AG04450 (cell line): ENCODE data around the gene LDB1. TPM values are rescaled to one million over a fixed set of nuclear protein-coding genes. Genes with fewer than 3 reads are reported as not detected.

Source experiments
- CTCF ChIA-PET: fragments of 300-600, 350-600 bp; formaldehyde crosslinking; extraction: SDS; loops from one replicate; lab custom pipeline; 2022; ENCODE audit warnings: antibody characterized with exemption, inconsistent platforms; lab: Charles Lee
- POLR2A ChIA-PET: fragments of 350-600 bp; formaldehyde crosslinking; extraction: SDS; loops from one replicate; lab custom pipeline; 2021; ENCODE audit warnings: antibody characterized with exemption, inconsistent platforms; lab: Yijun Ruan, JAX
- DNase-seq: peaks from one replicate; pipeline ENCODE4 v3.0.0-alpha.2; 2011; ENCODE audit warnings: low read depth, low spot score
- H3K27ac ChIP-seq: one replicate; pipeline ENCODE4 v1.5.1; 2012; ENCODE audit warnings: low read depth, low read length, control low read depth
- H3K27me3 ChIP-seq: one replicate; pipeline ENCODE4 v1.6.0; 2012; ENCODE audit warnings: low read length; ENCODE audit not compliant: control insufficient read depth, insufficient read depth
- H3K4me3 ChIP-seq: 2 replicates; pipeline ENCODE4 v1.5.1; 2011; ENCODE audit warnings: mild to moderate bottlenecking, low read depth, low read length, control low read depth
- H3K9me3 ChIP-seq: 2 replicates; pipeline ENCODE4 v1.5.1; 2012; ENCODE audit warnings: low read length; ENCODE audit not compliant: control insufficient read depth, insufficient read depth
- CTCF ChIP-seq: IDR thresholded peaks from 2 replicates; pipeline ENCODE4 v1.5.1; 2011; ENCODE audit warnings: low read depth, low read length, control low read depth, inconsistent platforms
- polyA plus RNA-seq: library from polyadenylated mRNA; depleted of rRNA; stranded (reverse); fragments of >200 nt; gene quantifications from 2 replicates; pipeline ENCODE4 v1.2.3, GENCODE V29; 2011

Gene LDB1
- polyA plus RNA-seq, 1 experiment = 95.7 TPM

GRCh38 chr10:102147561-102147960 is 27.4 kb upstream of the LDB1 start:
- CTCF ChIA-PET = interaction anchor here (2.9 kb wide), 1 partner anchor 22 kb away, joined by 9 read pairs; no protein-coding TSS in a partner anchor
- TF ChIP-seq CTCF = no peak
- H3K27me3 ChIP-seq = no peaks in the 10 kb centered on the region
- no peak overlapping the region for H3K4me3 ChIP-seq
- POLR2A ChIA-PET = no interaction called here
- no peak for DNase-seq
- no peaks in the 10 kb centered on the region; the same call in 1 of the 2 replicates for H3K9me3 ChIP-seq
- no peak overlapping the region for H3K27ac ChIP-seq

DNA sequence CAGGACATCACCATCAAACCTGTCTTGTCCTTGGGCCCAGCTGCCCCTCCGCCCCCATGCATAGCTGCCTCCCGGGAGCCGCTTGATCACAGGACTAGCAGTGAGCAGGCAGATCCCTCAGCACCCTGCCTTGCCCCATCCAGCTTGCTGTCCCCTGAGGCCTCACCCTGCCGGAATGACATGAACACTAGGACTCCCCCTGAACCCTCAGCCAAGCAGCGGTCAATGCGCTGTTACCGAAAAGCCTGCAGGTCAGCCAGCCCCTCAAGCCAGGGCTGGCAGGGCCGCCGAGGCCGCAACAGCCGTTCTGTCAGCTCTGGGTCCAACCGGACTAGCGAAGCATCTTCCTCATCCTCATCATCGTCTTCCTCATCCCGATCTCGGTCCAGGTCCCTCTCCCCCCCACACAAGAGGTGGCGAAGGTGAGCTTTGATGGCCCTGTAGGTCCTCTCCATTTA is 26.8 kb upstream of the LDB1 start:
- H3K27ac ChIP-seq = no peak overlapping the region
- no peak overlapping the region for H3K4me3 ChIP-seq
- no peaks in the 10 kb centered on the region; the same call in 1 of the 2 replicates for H3K9me3 ChIP-seq
- DNase-seq = no peak
- ChIA-PET POLR2A (interaction anchor here (1.6 kb wide), 1 partner anchor 9 kb away, joined by 4 read pairs; no protein-coding TSS in a partner anchor), CTCF (interaction anchor here (2.9 kb wide), 1 partner anchor 22 kb away, joined by 9 read pairs; no protein-coding TSS in a partner anchor)
- no peak for TF ChIP-seq CTCF
- H3K27me3 ChIP-seq = no peaks in the 10 kb centered on the region

DNA sequence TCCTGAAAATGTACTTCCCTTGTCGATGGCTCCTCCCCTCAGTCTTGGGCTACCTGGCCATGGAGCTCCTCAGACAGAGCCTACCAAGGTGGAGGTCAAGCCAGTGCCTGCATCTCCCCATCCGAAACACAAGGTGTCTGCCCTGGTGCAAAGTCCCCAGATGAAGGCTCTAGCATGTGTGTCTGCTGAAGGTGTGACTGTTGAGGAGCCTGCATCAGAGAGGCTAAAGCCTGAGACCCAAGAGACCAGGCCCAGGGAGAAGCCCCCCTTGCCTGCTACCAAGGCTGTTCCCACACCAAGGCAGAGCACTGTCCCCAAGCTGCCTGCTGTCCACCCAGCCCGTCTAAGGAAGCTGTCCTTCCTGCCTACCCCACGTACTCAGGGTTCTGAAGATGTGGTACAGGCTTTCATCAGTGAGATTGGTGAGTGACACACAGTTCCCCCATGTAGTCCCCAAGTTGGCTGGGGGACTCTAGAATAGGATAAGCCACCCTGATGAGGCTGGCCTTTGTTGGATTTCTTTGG is 21.5 kb upstream of the LDB1 start:
- no peak for DNase-seq
- H3K27ac ChIP-seq = no peak overlapping the region

DNA sequence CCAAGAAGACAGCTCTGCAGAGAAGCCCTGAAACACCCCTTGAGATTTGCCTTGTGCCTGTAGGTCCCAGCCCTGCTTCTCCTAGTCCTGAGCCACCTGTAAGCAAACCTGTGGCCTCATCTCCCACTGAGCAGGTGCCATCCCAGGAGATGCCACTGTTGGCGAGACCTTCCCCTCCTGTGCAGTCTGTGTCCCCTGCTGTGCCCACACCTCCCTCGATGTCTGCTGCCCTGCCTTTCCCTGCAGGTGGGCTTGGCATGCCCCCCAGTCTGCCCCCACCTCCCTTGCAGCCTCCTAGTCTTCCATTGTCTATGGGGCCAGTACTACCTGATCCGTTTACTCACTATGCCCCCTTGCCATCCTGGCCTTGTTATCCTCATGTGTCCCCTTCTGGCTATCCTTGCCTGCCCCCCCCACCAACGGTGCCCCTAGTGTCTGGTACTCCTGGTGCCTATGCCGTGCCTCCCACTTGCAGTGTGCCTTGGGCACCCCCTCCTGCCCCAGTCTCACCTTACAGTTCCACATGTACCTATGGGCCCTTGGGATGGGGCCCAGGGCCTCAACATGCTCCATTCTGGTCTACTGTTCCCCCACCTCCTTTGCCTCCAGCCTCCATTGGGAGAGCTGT is 20.9 kb upstream of the LDB1 start:
- H3K27me3 ChIP-seq = no peaks in the 10 kb centered on the region
- ChIA-PET POLR2A (interaction anchor here (1.4 kb wide), 1 partner anchor 10 kb away, joined by 3 read pairs; no protein-coding TSS in a partner anchor), CTCF (interaction anchor here (0.6 to 1.1 kb wide), 3 partner anchors 9 to 28 kb away, joined by 3 to 7 read pairs (median 7); no protein-coding TSS in a partner anchor)
- H3K27ac ChIP-seq = no peak overlapping the region
- TF ChIP-seq CTCF = no peak
- no peak overlapping the region for H3K4me3 ChIP-seq
- H3K9me3 ChIP-seq = no peaks in the 10 kb centered on the region
- DNase-seq = no peak

More for the DNA sequence above, 21.5 kb upstream of the LDB1 start:
- Histone ChIP-seq H3K4me3 (no peak overlapping the region), H3K27me3 (no peaks in the 10 kb centered on the region), H3K9me3 (no peaks in the 10 kb centered on the region)
- POLR2A ChIA-PET = interaction anchor here (1.4 kb wide), 1 partner anchor 9 kb away, joined by 3 read pairs; no protein-coding TSS in a partner anchor
- CTCF ChIA-PET = interaction anchor here (0.6 kb wide), 1 partner anchor 12 kb away, joined by 7 read pairs; no protein-coding TSS in a partner anchor
- no peak for TF ChIP-seq CTCF

- no peaks in the 10 kb centered on the region for H3K9me3 ChIP-seq
- H3K4me3 ChIP-seq = no peak overlapping the region
- TF ChIP-seq CTCF = no peak
- ChIA-PET POLR2A (interaction anchor here (1.4 to 2.6 kb wide), 2 partner anchors 11 to 19 kb away, joined by 3 to 8 read pairs; partner anchors contain the start of gene LDB1), CTCF (interaction anchor here (0.8 to 1.1 kb wide), 2 partner anchors 8 to 29 kb away, joined by 3 to 7 read pairs; no protein-coding TSS in a partner anchor)
- no peak for DNase-seq
- no peaks in the 10 kb centered on the region for H3K27me3 ChIP-seq
- no peak overlapping the region for H3K27ac ChIP-seq
Observed at GRCh38 chr10:102140218-102140617, 20.1 kb upstream of the LDB1 start.
